ENCODE measurements around the gene HDAC4.

The HDAC4 gene

GRCh38 chr2:239252801-239253200 is 148.0 kb downstream of the HDAC4 start:
- Histone ChIP-seq H3K4me2 (ENCODE audit: low read depth, low read length, poor library complexity, severe bottlenecking) (no peak overlapping the region), H3K27ac (ENCODE audit: low read depth, low read length) (no peak overlapping the region), H4K20me1 (ENCODE audit: low read depth, low read length) (no peaks in the 10 kb centered on the region; the same call in 1 of the 2 replicates), H3K27me3 (ENCODE audit: low read length) (no peaks in the 10 kb centered on the region), H3K9me3 (ENCODE audit: insufficient read depth, low read length) (no peaks in the 10 kb centered on the region), H3K4me3 (ENCODE audit: insufficient read depth, low read length, poor library complexity, severe bottlenecking) (no peak overlapping the region), H2AFZ (ENCODE audit: low read depth, low read length, severe bottlenecking) (no peak overlapping the region), H3K9ac (ENCODE audit: low read length) (no peak overlapping the region), H3K9me2 (replicated peaks; ENCODE audit: insufficient read depth, low read length) (no peaks in the 10 kb centered on the region), H3K36me3 (ENCODE audit: low read length) (no peaks in the 10 kb centered on the region), H3F3A (ENCODE audit: insufficient read depth) (0 out of 2 replicates have a peak, but pooled peaks cover 3% of the 10 kb centered on the region), H3K79me2 (ENCODE audit: insufficient read depth, low read length) (no peaks in the 10 kb centered on the region)
- TF ChIP-seq EZH2phosphoT487 (conservative IDR thresholded peaks at IDR 0.05; ENCODE audit: low read length) (no peak), CTCF (IDR thresholded peaks at IDR 0.05; ENCODE audit: insufficient read depth, low read length, poor library complexity, severe bottlenecking) (no peak)

- Histone ChIP-seq H3K4me3 (ENCODE audit: insufficient read depth, low read length, poor library complexity, severe bottlenecking) (no peak overlapping the region), H3K36me3 (ENCODE audit: low read length) (no peaks in the 10 kb centered on the region), H4K20me1 (ENCODE audit: low read depth, low read length) (no peaks in the 10 kb centered on the region; the same call in 1 of the 2 replicates), H3K79me2 (ENCODE audit: insufficient read depth, low read length) (no peaks in the 10 kb centered on the region), H3K9me2 (replicated peaks; ENCODE audit: insufficient read depth, low read length) (no peaks in the 10 kb centered on the region), H3K27ac (ENCODE audit: low read depth, low read length) (no peak overlapping the region), H3K4me2 (ENCODE audit: low read depth, low read length, poor library complexity, severe bottlenecking) (no peak overlapping the region), H3K9ac (ENCODE audit: low read length) (no peak overlapping the region), H2AFZ (ENCODE audit: low read depth, low read length, severe bottlenecking) (no peak overlapping the region), H3F3A (ENCODE audit: insufficient read depth) (0 out of 2 replicates have a peak, but pooled peaks cover 3% of the 10 kb centered on the region), H3K27me3 (ENCODE audit: low read length) (no peaks in the 10 kb centered on the region), H3K9me3 (ENCODE audit: insufficient read depth, low read length) (no peaks in the 10 kb centered on the region)
- TF ChIP-seq EZH2phosphoT487 (conservative IDR thresholded peaks at IDR 0.05; ENCODE audit: low read length) (no peak), CTCF (IDR thresholded peaks at IDR 0.05; ENCODE audit: insufficient read depth, low read length, poor library complexity, severe bottlenecking) (no peak)
Measured at GRCh38 chr2:239252393-239252792, 148.4 kb downstream of the HDAC4 start.

GRCh38 chr2:239251971-239252370 is 148.8 kb downstream of the HDAC4 start:
- TF ChIP-seq CTCF (IDR thresholded peaks at IDR 0.05; ENCODE audit: insufficient read depth, low read length, poor library complexity, severe bottlenecking) (no peak), EZH2phosphoT487 (conservative IDR thresholded peaks at IDR 0.05; ENCODE audit: low read length) (no peak)
- 0 out of 2 replicates have a peak, but pooled peaks cover 3% of the 10 kb centered on the region for H3F3A ChIP-seq (ENCODE audit: insufficient read depth)
- no peaks in the 10 kb centered on the region for H3K79me2 ChIP-seq (ENCODE audit: insufficient read depth, low read length)
- no peaks in the 10 kb centered on the region for H3K9me2 ChIP-seq (replicated peaks; ENCODE audit: insufficient read depth, low read length)
- H3K9ac ChIP-seq (ENCODE audit: low read length), result no peak overlapping the region
- no peaks in the 10 kb centered on the region for H3K36me3 ChIP-seq (ENCODE audit: low read length)
- no peak overlapping the region for H3K4me2 ChIP-seq (ENCODE audit: low read depth, low read length, poor library complexity, severe bottlenecking)
- no peaks in the 10 kb centered on the region for H3K27me3 ChIP-seq (ENCODE audit: low read length)
- no peaks in the 10 kb centered on the region; the same call in 1 of the 2 replicates for H4K20me1 ChIP-seq (ENCODE audit: low read depth, low read length)
- no peak overlapping the region for H3K27ac ChIP-seq (ENCODE audit: low read depth, low read length)
- no peak overlapping the region for H3K4me3 ChIP-seq (ENCODE audit: insufficient read depth, low read length, poor library complexity, severe bottlenecking)
- H3K9me3 ChIP-seq (ENCODE audit: insufficient read depth, low read length), result no peaks in the 10 kb centered on the region
- no peak overlapping the region for H2AFZ ChIP-seq (ENCODE audit: low read depth, low read length, severe bottlenecking)
